Heart left ventricle (tissue), 13 donors: ENCODE data around the gene LRFN4.

Source experiments
- CTCF ChIP-seq, 12 donors: fragments of 200-600 bp; sonication (generic) in 4 of 12; IDR thresholded peaks; one replicate each; pipeline versions ENCODE4 v1.5.0 to v1.8.0; 2018 to 2022; ENCODE audit warnings: antibody characterized with exemption in 12 of 12, mild to moderate bottlenecking in 5 of 12
- POLR2A ChIP-seq, 2 donors: fragments of 450-650 bp; IDR thresholded peaks; one replicate each; pipeline ENCODE4 v1.6.1; 2017; ENCODE audit warnings: antibody characterized with exemption in 2 of 2, mild to moderate bottlenecking in 2 of 2, moderate library complexity in 2 of 2
- donor health status: ischemic (EF 13 %, LVEDD 7.1; RV severe dilation, severe dysfunction).
- donor health status: DM: no; HTN: yes; CAD: no.
- donor health status: DM: no; HTN: no; CAD: no.
- donor health status: ischemic (EF 25% LVEDD 6.9; RV normal size, moderate dysfunction).
- donor health status: ischemic (EF 25% LVEDD 5.7; RV mildly dilated, moderate dysfunction).
- donor health status: ischemic (EF 35%, LVEDD 5.7; RV mildly dilated, moderate dysfunction).
- donor health status: nonischemic (EF 11% LVEDD 7.7; RV severe dilation, severe dysfunction).
- donor health status: DM: yes; HTN: yes; CAD: no.
- donor health status: PGD.
- donor health status: ischemic (EF 29% LVEDD 5.4; RV normal size, mild dysfunction).
- donor health status: nonischemic (EF 23%, LVEDD 6.1; RV moderate dilation, normal function).

GRCh38 chr11:66861774-66862558, 5.1 kb downstream of the LRFN4 start:
- TF ChIP-seq CTCF (IDR thresholded peaks at IDR 0.05) (no peak), POLR2A (IDR thresholded peaks at IDR 0.05) (no peak)
